Astrocyte (in vitro differentiated cells and primary cell): ENCODE results near the gene SLC7A6OS.

Source experiments
- EZH2 ChIP-seq: IDR thresholded peaks from 2 replicates; pipeline ENCODE4 v1.6.1; 2012; ENCODE audit warnings: mild to moderate bottlenecking, low read length, inconsistent platforms; ENCODE audit not compliant: insufficient read depth
- TF ChIP-seq, protein P1 (sequence below): IDR thresholded peaks from 2 replicates; pipeline ENCODE4 v1.5.1; 2011; ENCODE audit warnings: low read depth, mild to moderate bottlenecking, inconsistent platforms, low read length, moderate library complexity; ENCODE audit not compliant: insufficient read depth

DNA sequence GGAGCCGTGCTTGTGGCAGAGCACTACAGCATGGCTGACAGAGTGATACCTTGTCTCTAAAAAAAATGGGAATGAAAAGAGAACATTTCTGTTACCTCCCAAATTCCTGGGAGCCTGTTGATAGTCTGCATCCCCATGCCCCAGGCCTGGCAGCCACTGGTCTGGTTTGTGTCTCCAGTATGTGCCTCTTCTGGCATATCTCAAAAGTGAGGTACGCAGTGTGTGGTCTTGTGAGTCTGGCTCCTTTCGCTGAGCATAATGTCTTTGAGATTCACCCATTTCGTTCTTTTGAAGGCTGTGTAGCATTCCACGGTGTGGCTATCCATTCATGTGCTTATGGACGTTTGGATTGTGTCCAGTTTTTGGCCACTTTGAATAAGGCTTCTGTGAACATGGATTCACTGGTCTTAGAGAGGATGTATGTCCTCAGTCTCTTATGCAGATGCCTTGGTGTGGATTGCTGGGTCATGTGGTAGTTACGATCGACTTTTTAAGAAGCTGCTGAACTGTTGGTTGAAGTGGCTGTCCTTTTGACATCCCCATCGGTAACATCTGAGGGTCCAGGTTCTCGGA lies 39.2 kb upstream of the SLC7A6OS start:
- TF ChIP-seq, protein P1, sequence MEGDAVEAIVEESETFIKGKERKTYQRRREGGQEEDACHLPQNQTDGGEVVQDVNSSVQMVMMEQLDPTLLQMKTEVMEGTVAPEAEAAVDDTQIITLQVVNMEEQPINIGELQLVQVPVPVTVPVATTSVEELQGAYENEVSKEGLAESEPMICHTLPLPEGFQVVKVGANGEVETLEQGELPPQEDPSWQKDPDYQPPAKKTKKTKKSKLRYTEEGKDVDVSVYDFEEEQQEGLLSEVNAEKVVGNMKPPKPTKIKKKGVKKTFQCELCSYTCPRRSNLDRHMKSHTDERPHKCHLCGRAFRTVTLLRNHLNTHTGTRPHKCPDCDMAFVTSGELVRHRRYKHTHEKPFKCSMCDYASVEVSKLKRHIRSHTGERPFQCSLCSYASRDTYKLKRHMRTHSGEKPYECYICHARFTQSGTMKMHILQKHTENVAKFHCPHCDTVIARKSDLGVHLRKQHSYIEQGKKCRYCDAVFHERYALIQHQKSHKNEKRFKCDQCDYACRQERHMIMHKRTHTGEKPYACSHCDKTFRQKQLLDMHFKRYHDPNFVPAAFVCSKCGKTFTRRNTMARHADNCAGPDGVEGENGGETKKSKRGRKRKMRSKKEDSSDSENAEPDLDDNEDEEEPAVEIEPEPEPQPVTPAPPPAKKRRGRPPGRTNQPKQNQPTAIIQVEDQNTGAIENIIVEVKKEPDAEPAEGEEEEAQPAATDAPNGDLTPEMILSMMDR: no peak
- TF ChIP-seq EZH2: no peak
